ENCODE data around the gene IL36RN.

Gene IL36RN

GRCh38 chr2:113102133-113102532, 43.1 kb downstream of the IL36RN start:
- no peak for DNase-seq (ENCODE audit: low read depth in 2 of 2)

GRCh38 chr2:113103277-113103676, 44.3 kb downstream of the IL36RN start:
- no peak for DNase-seq (ENCODE audit: low read depth in 2 of 2)

GRCh38 chr2:113104054-113104611, 45.1 kb downstream of the IL36RN start:
- DNase-seq (ENCODE audit: low read depth in 2 of 2), result no peak

- DNase-seq (ENCODE audit: low read depth in 2 of 2), result no peak
Observed at GRCh38 chr2:113105047-113105785, 46.2 kb downstream of the IL36RN start.

- DNase-seq (ENCODE audit: low read depth in 2 of 2), result no peak
Observed at GRCh38 chr2:113111121-113111520, 52.1 kb downstream of the IL36RN start.

GRCh38 chr2:113111823-113112287, 52.9 kb downstream of the IL36RN start:
- no peak for DNase-seq (ENCODE audit: low read depth in 2 of 2)

- no peak for DNase-seq (ENCODE audit: low read depth in 2 of 2)
Observed at GRCh38 chr2:113112441-113112840, 53.4 kb downstream of the IL36RN start.

GRCh38 chr2:113112871-113113270, 53.9 kb downstream of the IL36RN start:
- DNase-seq (ENCODE audit: low read depth in 2 of 2), result no peak

GRCh38 chr2:113113807-113114206, 54.8 kb downstream of the IL36RN start:
- no peak for DNase-seq (ENCODE audit: low read depth in 2 of 2)
